ENCODE measurements around the gene LUC7L.
"Not testable (repeated sequence)": the region's sequence is repeated elsewhere in the genome, so short reads cannot be mapped to it uniquely, and the experiment has no call there.

The LUC7L gene

DNA sequence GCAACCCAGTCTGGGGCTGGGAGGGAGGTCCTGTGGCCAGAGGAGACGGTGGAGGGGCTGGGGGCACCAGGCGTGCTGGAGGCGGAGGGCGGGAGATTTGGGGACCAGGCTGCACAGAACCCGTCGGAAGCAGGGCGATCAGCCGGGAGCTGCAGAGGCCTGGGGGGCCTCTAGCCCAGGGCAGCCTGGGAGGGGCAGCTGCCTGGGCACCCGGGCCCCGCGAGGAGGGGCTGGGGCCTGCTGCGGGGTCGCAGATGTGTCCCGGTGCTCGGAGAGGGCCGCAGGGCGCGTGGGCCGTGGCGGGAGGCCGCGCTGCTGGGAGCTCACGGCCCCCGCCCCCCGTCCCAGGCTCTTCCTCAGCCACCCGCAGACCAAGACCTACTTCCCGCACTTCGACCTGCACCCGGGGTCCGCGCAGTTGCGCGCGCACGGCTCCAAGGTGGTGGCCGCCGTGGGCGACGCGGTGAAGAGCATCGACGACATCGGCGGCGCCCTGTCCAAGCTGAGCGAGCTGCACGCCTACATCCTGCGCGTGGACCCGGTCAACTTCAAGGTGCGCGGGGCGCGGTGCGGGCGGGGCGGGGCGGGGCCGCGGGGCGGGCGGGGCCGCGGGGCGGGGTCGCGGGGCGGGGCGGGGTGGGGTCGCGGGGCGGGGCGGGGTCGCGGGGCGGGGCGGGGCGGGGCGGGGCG is 65.0 kb downstream of the LUC7L start:
- DNase-seq: not testable (repeated sequence)

DNA sequence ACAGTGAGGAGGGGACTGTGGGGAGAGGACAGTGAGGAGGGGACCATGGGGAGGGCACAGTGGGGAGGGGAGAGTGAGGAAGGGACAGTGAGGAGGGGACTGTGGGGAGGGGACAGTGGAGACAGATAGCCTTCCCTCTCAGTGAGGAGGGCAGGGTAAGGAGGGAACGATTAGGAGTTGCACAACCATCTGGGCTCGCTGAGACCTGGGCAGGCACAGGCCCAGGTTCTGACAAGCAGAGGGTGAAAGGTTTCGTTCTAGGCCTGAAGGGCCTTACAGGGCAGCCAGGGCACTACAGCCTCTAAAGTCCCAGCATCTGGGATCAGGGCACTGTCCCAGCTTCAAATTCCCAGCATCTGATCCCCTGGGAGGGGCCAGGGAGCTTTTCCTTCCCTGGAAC is 65.6 kb downstream of the LUC7L start:
- DNase-seq: not testable (repeated sequence)

DNA sequence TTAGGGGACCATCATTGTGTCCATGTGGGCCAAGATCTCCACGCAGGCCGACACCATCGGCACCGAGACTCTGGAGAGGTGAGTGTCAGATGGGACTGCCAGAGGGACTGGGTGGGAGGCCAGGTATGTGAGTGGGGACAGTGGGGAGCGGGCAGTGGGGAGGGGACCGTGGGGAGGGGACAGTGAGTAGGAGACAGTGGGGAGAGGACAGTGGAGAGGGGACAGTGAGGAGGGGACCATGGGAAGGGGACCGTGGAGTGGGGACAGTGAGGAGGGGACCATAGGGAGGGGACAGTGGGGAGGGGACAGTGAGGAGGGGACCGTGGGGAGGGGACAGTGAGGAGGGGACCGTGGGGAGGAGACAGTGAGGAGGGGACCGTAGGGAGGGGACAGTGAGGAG is 66.1 kb downstream of the LUC7L start:
- not testable (repeated sequence) for DNase-seq

DNA sequence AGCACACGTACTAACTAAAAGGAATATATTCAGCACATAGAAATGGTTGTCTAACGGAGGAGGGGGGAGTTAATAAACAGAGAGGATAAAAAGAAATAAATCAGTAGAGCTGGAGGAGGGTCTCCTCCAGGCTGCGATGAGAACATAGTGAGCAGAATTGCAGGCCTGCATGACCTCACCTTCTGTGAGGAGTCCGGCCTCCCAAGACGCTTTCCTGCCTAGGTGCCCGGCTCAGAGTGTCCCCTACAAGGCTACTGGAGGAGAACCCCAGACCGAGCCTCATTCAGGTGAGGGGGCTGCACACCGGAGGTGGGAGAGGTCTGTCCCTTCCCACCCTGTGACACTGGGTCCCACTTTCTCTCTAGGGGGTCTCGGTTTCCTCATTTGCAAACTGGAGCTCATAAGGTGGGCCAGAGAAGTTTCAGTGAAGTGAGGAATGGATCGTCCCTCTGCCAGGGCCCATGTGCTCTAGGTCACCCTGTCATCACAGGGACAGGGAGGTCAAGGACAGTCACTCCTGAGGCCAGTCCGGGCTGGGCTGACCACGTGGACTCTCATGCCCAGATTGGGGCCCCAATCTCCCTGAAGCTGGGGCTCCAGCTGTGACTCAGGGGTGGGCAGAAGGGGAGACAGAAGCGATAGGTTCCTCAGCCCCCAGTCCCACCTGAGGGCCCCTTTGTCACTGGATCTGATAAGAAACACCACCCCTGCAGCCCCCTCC is 66.8 kb downstream of the LUC7L start:
- no peak for DNase-seq

DNA sequence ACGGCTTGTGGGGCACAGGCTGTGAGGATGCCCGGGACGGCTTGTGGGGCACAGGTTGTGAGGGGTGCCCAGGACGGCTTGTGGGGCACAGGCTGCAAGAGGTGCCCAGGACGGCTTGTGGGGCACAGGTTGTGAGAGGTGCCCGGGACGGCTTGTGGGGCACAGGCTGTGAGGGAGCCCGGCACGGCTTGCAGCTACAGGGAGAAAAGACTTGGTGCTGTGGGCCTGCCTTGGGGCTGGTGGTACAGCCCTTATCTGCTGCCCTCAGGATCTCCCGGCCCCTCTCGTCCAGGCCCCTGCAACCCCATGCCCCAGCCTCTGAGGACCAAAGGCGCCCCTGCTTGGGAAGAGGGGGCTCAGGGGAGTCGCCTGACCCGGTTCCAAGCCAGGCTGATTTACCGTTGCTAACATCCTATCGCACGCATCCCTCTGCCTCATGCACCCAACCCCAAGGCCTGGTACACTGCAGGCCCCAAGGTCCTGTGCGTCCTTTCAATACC is 68.5 kb downstream of the LUC7L start:
- no peak for DNase-seq

DNA sequence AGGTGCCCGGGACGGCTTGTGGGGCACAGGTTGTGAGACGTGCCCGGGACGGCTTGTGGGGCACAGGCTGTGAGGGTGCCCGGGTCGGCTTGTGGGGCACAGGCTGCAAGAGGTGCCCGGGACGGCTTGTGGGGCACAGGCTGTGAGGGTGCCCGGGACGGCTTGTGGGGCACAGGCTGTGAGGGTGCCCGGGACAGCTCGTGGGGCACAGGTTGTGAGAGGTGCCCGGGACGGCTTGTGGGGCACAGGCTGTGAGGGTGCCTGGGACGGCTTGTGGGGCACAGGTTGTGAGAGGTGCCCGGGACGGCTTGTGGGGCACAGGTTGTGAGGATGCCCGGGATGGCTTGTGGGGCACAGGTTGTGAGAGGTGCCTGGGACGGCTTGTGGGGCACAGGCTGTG is 69.0 kb downstream of the LUC7L start:
- DNase-seq: not testable (repeated sequence)

DNA sequence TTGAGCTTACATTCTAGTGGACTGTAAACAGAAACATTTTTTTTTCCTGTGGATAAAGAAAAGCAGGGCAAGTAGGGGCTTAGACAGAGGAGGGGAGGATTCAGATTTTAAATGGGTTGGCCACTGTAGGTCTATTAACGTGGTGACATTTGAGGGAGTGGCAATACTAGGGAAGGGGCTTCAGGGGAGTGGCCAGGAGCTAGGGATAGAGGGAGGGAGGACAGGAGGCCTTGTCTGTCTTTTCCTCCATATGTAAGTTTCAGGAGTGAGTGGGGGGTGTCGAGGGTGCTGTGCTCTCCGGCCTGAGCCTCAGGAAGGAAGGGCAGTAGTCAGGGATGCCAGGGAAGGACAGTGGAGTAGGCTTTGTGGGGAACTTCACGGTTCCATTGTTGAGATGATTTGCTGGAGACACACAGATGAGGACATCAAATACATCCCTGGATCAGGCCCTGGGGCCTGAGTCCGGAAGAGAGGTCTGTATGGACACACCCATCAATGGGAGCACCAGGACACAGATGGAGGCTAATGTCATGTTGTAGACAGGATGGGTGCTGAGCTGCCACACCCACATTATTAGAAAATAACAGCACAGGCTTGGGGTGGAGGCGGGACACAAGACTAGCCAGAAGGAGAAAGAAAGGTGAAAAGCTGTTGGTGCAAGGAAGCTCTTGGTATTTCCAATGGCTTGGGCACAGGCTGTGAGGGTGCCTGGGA is 70.0 kb downstream of the LUC7L start:
- DNase-seq: no peak

DNA sequence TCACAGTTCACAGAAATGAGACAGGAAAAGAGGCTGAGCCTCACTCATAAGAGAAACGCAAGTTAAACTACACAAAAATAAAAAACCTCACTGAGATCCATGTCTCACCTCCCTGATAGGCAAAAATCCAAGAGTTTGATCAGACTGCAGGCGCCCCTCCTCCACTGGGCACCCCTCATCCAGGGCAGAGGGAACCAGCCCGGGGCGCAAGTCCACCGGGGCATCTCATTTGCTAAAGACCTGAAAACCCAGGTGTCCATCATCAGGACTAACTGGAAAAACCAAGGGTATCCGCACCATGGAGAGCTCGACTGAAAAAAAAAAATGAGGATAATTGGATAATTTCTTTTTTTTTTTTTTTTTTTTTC is 74.2 kb downstream of the LUC7L start:
- no peak for DNase-seq

DNA sequence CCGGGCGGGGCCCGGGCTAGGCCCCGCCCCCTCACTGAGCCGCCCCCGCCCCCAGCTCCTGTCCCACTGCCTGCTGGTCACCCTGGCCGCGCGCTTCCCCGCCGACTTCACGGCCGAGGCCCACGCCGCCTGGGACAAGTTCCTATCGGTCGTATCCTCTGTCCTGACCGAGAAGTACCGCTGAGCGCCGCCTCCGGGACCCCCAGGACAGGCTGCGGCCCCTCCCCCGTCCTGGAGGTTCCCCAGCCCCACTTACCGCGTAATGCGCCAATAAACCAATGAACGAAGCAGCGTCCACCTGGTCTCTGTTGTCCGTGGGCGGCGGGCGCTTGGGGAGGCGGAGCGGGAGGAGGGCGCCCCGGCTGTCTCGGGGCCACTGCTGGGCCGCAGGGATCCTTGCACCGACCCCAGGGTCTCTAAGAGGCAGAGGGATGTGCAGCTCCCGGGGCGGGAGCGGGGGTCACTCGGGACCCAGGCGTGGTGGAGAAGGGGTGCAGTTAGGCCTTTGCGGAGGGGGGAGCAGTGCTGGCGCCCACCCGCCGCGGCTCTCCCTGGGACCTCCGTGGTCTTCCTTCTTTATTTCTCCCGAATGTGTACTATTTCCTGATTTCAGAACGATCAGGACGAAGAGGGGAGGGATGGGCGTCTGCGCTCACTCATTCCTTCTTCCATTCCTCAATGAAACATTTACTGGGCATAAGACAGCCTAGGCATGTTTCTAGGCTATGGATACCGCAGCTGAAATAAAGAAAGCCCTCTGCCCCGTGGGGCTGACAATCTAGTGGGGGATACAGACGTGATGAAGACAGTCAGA is 74.8 kb downstream of the LUC7L start:
- peak in 1 of 2 donors; percentile 4 for DNase-seq

DNA sequence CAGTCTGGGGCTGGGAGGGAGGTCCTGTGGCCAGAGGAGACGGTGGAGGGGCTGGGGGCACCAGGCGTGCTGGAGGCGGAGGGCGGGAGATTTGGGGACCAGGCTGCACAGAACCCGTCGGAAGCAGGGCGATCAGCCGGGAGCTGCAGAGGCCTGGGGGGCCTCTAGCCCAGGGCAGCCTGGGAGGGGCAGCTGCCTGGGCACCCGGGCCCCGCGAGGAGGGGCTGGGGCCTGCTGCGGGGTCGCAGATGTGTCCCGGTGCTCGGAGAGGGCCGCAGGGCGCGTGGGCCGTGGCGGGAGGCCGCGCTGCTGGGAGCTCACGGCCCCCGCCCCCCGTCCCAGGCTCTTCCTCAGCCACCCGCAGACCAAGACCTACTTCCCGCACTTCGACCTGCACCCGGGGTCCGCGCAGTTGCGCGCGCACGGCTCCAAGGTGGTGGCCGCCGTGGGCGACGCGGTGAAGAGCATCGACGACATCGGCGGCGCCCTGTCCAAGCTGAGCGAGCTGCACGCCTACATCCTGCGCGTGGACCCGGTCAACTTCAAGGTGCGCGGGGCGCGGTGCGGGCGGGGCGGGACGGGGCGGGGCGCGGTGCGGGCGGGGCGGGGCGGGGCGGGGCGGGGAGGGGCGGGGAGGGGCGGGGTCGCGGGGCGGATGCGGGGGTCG is 75.6 kb downstream of the LUC7L start:
- DNase-seq: not testable (repeated sequence)

DNA sequence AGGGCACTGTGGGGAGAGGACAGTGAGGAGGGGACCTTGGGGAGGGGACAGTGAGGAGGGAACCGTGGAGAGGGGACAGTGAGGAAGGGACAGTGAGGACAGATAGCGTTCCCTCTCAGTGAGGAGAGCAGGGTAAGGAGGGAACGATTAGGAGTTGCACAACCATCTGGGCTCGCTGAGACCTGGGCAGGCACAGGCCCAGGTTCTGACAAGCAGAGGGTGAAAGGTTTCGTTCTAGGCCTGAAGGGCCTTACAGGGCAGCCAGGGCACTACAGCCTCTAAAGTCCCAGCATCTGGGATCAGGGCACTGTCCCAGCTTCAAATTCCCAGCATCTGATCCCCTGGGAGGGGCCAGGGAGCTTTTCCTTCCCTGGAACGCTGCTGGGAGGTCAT is 76.1 kb downstream of the LUC7L start:
- DNase-seq: not testable (repeated sequence)

DNA sequence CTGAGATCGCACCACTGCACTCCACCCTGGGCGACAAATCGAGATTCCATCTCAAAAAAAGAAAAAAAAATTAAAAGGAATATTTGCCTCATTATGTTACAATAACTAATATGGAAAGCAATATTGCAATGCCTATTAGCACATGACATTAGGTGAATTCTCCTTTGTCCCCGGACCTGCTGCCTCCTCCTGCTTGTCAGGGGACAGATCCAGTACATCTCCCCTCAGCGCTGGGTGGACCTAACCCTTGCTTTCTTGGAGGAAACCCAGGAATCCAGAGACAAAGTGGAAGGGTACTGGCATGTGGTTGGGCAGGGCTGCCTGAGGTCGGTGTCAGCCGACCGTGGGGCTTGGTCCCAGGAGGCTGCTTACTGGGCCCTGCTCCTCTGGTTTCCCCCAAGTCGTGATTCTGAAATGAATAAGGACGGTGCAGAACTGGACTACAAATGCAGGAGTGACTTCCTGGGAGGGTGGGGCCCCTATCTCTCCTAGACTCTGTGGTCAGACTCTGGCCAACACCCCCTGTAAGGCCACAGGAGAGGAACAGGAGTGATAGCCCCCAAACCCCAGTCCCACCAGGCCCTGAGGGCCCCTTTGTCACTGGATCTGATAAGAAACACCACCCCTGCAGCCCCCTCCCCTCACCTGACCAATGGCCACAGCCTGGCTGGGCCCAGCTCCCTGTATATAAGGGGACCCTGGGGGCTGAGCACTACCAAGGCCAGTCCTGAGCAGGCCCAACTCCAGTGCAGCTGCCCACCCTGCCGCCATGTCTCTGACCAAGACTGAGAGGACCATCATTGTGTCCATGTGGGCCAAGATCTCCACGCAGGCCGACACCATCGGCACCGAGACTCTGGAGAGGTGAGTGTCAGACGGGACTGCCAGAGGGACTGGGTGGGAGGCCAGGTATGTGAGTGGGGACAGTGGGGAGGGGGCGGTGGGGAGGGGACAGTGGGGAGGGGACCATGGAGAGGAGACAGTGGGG is 76.8 kb downstream of the LUC7L start, which contains the start of gene HBZ:
TSS of gene HBZ (plus strand) at position 504 of the 988 bp plus-strand sequence. CDS start at position 770, 266 bp downstream.
- no peak for DNase-seq

DNA sequence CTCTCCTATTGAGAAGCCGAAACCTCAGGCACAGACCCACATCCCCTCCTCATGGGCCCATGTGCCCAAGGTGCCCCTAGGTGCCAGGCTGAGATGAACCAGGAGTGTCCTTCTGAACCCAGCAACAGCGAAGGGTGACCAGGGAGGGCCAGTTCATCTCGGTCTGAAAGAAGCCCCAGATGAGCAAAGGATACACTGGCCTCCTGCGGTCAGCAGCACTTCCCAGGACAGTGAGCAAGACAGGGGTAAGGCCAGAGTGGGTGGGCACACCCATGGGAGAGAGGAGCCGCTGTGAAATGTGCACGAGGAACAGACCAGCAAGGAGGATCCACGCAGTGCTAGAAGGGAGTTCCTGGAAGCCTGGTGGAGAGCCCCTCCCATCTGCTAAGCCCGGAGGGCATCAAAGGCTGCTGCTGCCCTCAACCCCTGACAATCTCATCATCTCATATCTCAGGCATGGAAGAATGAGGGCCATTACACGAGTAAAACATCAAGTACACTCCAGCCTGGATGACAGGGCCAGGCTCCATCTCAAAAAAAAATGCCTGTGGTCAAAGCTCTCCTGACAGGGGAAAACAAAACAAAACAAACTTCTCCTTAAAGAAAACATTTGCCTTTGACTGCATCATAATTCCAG is 80.1 kb downstream of the LUC7L start:
- DNase-seq: no peak

DNA sequence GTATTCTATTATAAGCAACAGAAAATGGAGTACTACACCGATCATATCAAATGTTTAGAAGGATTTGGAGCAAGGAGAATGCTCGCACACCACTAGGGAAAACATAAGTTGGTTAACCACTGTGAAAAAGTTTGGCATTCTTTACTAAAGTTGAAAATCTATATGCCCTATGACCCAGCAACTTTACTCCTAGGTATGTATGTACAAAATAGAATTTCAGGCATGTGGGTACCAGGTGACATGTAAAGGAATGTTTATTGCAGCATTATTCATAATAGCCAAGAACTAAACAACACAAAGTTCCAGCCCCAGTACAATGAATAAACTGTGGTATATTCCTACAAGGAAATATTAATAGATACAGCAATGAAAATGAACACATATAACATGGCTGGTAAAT is 82.6 kb downstream of the LUC7L start:
- no peak for DNase-seq

DNA sequence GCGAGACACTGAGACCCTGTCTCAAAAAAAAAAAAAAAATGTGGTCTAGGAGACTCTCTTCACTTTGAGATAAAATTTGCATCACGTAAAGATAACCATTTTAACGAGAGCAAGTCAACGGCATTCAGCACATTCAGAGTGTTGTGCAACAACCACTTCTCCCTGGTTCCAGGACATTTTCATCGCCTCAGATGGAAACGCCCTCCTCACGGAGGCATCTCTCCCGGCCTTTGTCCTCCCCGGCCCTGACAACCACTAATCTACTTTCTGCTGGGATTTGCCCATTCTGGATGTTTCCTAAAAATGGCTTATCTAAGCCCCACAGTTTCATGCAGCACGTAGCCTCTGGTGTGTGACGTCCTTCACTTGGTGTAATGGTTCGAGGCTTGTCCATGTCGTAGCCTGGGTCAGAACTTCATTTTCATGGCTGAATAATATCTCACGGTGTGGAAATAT is 84.4 kb downstream of the LUC7L start:
- no peak for DNase-seq

DNA sequence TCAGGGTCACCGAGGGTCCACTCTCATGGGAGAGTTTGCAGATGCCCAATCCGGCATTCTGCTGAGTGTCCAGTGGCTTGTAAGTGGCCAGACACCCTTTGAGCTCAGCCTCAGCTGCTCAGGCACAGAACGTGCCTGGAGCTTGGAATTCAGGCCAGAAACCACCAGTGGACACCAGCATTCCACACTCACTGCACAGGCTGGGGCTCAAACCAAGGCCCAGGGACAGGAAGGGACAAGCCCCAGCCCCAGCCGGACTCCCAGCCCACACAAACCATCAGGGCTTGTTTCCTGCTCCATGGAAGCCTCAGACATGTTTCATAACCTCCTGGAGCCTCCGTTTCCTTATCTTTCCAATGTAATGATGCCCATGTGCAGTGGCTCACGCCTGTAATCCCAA is 85.8 kb downstream of the LUC7L start:
- no peak for DNase-seq

DNA sequence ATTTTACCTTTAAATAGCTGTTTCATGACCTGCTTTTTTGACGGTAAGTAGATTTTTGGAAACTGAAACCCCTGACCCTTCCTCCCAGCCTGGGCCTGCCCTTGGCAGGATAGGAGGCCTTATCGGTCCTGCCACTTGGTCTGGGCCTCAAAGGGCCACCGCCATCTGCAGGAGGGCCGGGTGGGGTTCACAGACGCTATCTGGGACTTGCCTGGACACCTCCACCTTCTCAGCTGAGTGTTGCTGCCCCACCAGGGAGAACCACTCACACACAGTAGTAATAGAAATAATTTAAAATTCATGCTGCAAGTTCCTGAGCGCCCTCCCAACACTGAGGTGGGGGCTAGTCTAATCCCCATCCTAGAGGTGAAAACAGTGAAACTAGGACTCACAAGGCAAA is 86.2 kb downstream of the LUC7L start:
- DNase-seq: no peak

DNA sequence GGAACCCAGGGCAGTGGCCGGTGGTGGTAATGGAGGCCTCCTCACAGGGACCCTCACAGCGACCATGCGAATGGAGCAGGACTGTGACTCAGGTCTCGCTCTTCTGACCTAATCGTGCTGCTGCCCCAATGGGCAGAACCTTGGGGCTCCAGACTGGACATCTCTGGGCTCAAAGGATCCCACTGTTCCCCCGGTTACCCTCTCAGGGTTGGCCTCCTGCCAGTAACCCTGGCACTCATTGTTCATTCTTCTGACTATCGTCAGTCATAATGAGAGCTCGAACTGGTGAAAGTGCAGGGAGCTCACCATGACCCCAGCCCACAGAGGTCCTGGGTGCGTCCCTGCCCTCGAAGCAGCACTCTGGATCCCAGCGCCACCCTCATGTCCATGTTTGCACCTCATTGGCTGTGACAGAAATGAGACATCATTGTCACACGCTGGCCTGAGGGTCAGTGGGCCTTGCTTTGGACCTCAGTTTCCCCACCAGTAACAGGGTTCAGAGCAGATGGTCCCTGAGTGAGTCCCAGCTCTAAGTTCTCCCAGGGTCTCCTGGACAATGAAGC is 86.8 kb downstream of the LUC7L start:
- DNase-seq: no peak

DNA sequence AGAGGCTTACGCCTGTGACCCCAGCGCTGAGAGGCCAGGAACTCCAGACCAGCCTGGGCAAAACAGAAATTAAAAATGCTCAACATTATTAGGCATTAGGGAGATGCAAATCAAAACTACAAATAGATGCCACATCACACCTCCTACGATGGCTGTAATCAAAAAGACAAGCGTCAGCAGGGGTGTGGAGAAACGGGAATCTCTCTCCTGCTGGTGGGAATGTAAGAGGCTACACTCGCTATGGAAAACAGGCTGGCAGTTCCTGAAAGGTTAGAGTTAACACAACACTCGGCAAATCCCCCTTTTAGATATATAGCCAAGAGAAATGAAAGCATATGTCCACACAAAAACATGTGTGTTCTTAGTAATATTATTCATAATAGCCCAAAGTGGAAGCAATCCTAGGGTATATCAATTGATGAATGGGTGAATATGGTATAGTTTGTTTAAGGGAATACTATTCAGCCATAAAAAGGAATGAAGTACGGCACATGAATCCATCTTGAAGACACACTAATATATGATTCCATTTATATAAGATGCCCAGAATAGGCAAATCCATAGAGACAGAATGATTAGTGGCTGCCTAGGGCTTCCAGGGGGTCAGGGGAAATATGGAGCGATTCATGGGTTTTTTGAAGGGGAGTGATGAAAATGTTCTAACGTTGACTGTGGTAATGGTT is 88.9 kb downstream of the LUC7L start:
- DNase-seq: no peak

Measured in CD4-positive, alpha-beta T cell treated with Interferon alpha-2 for 1 hour (primary cell).